Fibroblast of skin of back (primary cell): ENCODE data around the gene RAD18.

ENCODE experiments used
- DNase-seq: peaks from one replicate; pipeline ENCODE4 v3.0.0-alpha.2; 2013

Gene RAD18

DNA sequence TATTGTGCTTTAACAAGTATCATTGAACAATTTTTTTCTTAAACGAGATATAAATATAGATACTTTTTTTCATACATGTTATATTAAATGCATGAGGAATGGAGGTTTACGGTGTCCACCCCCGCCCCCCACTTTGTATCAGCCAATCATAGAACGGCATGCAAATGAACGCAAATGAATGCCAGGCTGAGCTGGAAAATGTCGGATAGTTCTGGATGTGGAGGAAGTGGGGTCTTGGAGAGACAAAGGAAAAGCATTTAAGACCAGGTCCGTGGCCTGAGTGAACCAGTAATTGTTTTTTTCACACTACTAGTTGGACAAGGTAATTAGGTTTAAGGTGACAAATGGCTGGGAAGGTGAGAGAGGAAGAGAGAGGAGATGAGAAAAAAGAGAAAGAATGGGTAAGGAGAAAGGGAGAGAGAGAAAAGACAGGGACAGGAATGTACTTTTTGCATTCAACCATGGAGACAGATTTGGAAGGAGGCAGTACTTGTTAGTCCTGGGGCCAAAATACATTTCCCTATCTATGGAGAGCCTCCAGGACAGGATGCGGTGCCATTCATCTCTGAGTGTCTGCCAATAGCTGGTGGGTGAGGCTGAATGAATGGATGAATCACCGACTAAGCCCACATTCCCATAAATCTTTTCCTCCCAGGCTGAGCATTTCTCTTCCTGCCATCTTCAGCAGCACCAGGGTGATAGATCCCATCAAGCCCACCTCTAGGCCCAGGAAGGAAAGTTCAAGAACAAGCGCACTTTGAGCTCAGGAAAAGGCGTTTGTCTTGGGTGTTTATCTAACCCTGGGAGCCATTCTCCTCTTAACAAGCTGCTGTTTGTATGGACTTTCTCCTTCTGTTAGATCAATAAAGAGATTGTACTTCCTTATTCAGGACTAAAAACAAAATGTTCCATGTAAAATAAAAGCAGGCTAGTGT, 1.4 kb upstream of the RAD18 start:
- DNase-seq: peak; percentile 80

DNA sequence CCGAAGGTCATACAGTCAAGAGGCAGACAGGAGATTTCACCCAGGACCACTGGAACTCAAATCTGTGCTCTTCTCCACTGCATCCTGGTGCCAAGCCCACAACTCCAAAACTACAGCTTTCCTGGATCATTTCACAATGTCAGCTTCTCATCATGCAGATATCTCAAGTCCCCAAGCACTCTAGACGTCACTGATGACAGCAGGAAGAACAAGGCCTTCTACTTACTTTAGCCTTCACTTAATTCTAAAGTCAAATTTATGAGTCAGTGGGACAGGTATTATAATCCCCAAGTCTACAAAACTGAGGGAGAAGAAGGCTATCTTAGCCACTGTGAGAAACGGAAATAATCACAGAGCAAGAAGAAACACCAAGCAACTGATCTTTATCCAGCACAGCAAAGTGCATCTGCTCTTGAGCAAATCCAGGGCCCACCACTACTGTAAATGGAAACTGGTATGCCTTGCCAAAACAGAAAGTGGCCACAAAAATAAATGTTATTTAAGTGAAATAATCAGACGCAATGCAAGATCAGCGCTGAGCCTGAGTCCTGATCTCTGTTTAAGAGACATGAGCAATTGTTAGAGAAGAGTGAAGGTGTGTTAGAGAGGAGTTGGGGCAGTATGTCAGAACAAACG, 928 bp downstream of the RAD18 start:
- no peak for DNase-seq

DNA sequence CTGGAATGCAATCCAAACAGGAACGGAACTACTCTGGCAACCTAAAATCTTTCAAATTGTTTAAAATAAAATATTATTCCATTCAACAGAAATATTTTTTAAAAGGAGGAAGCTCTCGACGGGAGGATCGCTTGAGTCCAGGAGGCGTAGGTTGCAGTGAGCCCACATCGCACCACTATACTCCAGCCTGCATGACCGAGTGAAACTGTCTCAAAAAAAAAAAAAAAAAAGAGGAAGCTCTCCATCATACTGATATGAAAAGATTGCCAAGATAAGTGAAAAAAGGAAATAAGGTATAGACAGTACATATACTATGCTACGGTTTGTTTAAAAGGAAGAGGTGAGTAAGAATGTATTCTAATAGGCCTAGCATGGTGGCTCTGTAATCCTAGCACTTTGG, 3.6 kb downstream of the RAD18 start:
- no peak for DNase-seq

DNA sequence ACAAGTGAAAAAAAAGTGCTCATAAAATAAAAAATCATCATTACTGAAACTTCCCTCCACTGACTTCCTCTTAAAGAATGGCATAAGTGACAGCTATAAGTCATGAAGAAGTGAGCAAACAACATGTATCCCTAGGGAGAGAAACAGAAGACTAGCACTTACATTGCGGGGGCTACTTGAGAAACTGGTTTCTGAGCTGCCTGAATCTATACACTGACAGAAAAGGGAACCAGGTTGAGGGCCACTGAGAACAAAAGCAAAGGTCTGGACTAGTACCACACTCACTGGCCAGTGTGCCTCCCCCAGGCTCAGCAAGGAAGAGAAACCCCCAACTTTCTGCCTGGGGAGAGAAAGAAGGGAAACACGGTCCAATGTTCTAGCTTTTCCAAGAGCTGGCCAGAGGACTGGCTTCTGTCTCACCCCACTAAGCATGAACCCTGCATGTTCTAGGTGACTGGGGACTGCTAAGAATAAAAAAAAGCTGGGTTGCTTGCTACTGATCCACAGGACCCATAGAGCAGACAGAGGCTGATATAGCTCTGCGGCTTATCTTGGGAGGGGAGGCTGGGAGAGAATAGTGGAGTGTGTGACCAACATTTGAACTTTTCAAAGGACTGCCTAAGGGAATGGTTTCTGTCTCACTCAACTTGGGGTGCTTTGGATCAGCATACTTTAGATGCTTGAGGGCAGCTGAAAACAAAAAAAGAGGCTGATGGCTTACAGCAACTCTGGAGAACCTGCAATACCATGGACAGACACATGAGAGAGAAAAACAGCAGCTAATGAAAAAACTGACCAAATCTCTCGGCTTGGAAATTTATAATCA, 8.1 kb downstream of the RAD18 start:
- DNase-seq: peak; percentile 48

DNA sequence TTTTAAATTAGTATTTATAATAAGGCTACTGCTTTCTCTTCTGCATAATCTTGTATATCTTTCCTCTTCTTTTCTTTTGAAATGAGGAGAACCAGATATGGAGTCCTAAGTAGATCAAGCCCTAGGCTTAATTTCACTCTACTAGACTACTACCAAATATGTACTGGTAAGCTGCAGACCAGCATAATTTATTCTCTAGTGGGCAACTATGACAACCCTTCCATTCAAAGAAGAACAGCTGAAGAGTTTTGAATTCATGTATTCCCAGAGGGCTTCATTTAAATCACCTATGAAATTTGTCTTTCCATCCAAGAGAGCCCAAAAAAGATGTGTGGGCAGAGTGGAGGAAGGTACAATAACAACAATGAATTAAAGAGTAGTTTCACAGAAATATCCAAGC, 10.0 kb downstream of the RAD18 start:
- no peak for DNase-seq

DNA sequence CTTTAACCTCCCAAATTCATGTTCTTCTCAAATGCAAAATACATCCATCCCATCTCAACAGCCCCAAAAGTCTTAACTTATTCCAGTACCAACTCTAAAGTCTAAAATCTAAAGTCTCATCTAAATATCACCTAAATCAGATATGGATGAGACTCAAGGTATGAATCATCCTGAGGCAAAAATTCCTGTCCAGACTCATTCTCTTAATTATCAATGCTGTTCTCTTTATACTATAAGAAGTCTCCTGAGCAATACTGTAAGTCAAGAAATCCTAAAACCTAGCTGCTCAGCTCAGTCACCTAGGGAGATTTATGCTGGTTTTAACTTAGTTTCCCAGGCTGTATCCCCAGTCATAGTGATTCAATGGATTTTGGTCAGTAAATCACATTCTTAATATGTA, 11.1 kb downstream of the RAD18 start:
- no peak for DNase-seq

DNA sequence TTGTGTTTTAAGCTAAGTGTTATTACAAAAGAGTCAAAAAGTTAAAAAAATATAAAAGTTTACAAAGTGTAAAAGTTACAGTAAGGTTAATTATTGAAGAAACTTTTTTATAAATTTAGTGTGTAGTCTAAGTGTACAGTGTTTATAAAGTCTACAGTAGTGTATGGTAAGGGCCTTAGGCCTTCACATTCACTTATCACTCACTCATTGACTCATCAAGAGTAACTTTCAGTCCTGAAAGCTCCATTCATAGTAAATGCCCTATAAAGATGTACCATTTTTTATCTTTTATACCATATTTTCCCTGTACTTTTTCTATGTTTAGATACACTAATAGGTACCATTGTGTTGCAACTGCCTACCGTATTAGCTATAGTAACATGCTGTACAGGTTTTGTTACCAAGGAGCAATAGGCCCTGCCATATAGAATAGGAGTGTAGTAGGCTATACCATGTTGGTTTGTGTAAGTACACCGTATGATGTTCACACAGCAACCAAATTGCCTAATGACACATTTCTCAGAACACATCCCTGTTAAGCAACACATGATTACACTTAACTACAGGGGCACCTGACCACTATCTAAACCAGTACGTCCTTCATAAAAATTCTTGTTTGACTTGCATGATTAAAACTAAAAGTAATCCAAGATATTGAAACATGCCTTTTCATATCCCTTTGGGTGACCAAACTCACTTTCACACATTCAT, 17.2 kb downstream of the RAD18 start:
- no peak for DNase-seq

DNA sequence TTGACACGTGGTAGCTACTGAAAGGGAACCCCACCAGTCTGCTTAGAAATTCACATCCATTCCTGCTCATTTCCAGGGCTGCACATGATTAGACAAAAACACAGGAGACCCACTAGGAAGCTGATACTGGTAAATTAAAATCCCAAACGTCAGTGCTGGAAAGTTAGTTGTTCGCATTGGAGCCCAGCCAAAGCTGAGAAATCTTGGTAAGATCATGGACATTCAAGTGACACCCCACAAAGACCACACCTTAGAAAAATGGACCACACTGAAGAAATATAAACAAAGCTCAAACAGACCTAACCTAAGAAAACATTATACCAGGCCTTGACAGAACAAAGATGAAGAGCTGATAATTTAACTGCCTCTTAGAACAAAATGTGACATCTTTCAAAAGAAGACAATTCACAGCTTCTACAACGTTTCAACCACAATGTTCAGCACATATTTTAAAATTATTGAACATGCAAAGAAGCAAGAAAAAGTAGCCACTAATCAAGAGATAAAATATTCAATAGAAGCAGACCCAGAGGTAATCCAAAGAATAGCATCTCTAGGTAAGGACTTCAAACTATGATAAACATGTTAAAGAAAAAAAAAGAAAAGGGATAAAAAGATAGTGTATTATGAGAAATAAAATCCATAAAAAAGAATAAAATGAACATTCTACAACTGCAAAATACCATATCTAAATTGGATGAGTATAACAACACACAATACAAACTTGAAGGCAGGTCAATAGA, 20.4 kb downstream of the RAD18 start:
- no peak for DNase-seq

DNA sequence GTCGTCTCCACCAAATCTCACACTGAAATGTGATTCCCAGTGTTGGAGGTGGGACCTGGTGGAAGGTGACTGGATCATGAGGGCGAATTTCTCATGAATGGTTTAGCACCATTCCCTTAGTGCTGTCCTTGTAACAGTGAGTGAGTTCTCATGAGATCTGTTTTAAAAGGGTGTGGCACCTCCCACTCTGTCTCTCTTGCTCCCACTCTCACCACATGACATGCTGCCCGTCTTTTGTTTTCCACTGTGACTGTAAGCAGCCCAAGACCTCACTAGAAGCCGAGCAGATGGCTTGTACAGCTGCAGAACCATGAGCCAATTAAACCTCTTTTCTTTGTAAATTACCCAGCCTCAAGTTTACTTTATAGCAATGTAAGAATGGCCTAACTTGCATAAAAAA, 21.2 kb downstream of the RAD18 start:
- no peak for DNase-seq

DNA sequence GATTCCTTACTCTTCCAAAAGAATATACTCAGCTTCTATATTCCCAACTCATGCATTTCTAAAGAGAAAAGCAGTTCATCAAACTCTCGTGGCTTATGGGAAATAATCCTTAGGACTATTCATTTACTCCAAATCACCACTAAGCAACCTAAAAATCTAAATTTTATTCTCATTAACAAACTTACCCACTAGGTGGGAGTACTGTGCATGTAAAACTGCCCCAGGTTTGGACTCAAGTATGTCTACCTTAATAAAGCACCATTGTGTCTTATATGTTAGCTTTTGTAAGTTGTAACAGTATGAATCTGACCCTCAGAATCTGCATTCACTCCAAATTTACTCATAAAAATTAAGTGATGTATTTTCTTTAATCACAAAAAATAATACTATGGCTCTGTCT, 25.3 kb downstream of the RAD18 start:
- DNase-seq: peak; percentile 48

DNA sequence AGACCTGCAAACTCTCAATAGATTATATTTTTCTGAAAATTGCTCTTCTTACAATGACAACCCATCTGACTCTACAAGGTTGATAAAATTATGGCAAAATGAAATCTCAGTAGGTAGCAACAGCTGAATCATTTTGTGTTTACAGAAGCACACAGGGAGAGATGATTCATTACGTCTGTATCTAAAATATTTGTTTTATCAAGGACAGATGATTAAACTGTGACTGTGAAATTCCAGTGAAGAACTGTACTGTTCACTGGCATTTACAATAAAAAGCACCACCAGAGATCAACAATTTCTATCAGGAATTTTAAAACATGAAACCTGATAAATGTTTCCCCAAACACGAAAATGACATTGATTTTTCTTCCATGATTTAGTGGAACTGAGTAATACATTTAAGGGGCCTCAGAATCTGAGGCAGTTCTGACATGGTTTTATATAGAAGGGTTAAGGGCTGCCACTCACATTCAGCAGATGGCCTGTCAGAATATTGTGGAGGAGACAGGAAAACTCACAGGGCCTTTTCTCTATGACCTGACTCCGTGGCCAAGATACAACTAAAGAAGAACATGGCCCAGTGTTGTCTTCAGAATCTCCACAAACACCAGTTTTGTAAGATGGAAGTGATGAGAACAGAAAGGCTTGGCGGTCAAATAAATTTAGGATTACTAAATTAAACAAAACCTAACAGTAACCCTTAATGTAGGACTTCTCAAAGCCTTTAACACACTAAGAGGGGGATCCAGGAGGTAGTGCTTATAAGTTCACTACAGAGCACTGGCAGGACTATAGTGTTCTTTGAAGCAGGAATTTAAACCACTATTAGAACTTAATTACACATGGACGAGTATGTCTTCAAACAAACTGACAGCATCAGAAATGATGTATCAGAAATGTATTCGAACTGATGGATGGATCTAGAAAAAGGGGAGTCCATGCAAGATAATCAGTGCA, 25.9 kb downstream of the RAD18 start:
- DNase-seq: peak; percentile 91

DNA sequence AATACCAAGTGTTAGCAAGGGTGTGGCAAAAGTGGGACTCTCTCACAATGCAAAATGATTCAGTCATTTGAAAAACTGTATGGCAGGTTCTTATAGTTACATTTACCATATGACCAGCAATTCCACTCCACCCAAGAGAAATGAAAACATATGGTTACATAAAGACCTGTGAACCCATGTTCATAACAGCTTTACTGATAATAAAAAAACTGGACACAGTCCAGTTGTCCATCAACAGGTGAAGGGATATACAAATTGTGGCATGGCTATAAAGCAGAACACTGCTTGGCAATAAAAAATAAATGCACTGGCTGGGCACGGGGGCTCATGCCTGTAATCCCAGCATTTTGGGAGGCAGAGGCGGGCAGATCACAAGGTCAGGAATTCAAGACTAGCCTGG, 30.8 kb downstream of the RAD18 start:
- DNase-seq: no peak

DNA sequence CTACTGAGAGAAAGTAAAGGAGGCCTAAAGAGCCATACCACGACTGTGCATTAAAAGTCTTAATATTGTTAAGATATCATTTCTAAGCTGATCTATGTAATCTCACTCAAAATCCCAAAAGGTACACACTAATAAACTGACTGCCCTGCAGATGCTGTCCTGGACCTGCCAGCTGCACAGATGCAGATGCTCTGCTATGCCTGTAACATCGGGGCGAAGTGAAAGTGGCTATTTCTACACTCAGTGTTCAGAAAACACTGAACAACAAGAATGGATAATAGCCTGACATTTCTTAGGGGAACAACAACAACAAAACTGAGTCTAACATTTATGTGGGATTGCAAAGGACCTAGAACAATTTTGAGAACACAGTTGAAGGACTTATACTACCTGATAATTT, 31.9 kb downstream of the RAD18 start:
- DNase-seq: no peak

DNA sequence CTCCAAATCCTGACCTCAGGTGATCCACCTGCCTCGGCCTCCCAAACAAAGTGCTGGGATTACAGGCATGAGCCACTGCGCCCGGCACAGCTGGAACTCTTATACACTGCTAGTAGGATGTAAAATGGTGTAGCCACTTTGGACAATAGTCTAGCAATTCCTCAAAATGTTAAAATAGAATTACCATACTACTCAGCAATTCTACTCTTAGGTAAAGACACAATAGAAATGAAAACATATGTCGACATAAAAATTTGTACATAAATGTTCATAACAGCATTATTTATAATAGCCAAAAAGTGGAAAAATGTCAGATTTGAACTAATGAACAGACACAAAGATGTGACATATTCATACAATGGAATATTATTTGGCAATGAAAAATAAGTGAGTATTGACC, 33.4 kb downstream of the RAD18 start:
- DNase-seq: no peak

DNA sequence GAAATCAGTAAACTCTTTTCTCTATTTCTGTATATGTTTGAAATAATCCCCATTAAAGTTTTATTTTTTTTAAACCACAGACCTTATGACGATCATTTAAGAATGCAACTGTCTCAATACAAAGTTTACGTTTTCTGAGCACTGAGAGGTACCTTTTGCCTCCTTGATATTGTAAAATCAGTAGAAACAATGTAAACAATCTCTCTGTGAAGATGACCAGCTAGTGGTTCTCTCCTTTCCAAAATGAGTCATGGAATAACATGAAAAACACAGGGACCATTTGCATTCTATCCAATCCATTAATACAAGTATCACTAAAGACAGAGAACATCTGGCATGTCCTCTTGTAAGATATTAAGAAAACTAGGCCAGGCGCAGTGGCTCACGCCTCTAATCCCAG, 48.8 kb downstream of the RAD18 start:
- DNase-seq: peak; percentile 32

DNA sequence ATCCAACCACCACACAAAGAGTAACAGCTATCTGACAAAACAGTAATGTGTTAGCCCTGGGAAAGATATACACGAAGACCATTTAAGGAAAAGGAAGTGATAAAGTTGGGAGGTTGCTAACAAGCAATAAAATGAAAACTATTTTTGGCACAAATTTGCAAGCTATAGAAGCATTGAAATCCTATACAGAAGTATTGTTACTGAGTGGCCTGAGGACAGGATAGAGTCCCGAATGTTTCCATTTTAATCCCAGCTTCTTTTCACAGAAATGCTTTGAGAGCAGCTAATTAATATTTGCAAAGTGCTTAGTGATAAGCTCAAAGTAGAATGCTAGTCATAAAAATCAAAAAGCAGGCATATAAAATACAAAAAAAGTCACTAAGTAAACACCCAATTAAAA, 51.5 kb downstream of the RAD18 start:
- peak; percentile 27 for DNase-seq

DNA sequence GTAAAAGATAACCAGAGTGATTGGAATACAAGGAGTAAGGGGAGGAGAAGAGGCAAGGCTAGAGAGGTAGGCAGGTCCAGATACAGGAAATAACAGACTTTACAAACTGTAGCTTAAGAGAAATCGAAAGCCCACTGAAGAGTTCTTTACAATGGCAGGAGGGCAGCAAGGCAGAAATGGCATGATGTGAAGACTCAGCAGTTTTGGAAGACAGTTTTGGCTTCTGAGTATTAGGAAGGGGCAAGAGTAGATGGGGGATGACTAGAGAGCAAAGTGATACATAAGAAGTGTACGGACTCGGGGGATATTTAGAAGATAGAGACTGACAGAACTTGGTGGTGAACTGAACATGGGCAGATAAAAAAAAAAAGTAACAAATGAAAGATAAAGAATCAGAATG, 54.1 kb downstream of the RAD18 start:
- no peak for DNase-seq

DNA sequence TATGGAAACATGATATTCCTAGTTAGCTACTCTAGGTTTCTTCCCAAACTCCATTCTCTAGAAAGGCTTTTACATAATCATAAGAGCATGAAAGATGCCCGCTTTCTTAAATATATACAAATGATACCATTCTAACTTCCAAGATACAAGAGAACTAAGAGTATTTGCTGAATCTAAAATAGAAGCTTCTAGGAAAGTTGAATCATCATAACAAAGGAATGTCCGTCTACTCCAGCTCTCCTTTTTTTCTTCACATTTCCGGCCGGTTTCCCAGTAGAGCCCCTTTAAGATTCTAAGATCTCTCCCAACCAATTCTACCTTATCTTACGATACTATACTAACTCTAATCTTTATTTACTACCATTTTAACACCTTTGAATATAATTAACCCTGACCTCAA, 60.1 kb downstream of the RAD18 start:
- DNase-seq: peak; percentile 19

DNA sequence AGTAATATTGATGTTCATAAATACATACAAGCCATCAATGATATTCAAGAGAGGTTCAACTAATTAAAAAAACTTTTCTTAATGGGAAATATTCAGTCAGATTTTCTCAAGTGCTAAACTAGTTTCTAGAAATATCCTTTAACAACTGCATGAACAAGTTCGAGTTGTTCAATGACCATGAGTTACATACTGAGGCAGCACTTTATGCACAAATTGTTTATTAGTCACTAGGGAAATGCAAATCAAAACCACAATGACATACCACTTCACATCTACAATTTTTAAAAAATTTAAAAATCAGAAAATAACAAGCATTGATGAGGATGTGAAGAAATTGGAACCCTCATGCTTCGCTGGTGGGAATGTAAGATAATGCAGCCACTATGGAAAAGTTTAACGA, 62.4 kb downstream of the RAD18 start:
- no peak for DNase-seq

DNA sequence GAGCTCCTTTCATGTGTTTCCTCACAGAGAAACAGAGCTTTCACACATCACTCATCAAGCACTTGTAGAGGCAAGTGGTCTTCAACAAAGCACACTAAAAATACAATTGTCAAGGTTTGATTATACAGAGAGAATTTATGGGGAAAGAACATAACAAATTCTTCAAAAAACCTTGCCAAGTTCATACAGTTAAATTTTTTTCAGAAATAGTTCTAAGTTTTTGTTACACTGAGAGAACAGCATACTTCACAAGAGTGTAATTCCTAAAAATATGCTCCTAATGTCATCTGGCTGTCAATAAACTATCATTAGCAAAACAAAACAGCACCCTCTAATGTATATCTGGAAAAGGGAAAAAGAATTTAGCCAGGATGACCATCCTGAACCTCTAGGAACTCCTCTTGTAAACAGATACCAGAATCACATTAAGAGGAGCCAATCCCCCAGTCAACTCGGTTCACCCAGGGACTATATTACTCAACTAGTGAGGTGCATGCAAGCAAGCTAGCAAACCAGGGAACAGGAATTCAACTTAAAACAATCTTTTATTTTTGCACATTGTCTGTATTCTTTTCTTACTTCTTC, 63.3 kb downstream of the RAD18 start:
- peak; percentile 57 for DNase-seq
